VCaP (cell line): ENCODE results near the gene NCK1.

Experiments used
- H3K27ac ChIP-seq: fragments of 450-650 bp; 2 replicates; pipeline ENCODE4 v1.5.1; 2017
- CTCF ChIP-seq: fragments of 450-650 bp; conservative IDR thresholded peaks from 2 replicates; pipeline ENCODE4 v1.5.1; 2017; ENCODE audit warnings: mild to moderate bottlenecking, moderate library complexity

Gene NCK1

GRCh38 chr3:136952292-136952691 lies 90.3 kb downstream of the NCK1 start:
- TF ChIP-seq CTCF, result no peak
- no peak overlapping the region for H3K27ac ChIP-seq

- TF ChIP-seq CTCF, result no peak
- no peak overlapping the region for H3K27ac ChIP-seq
Observed at GRCh38 chr3:136954251-136954650, 92.2 kb downstream of the NCK1 start.

GRCh38 chr3:136954980-136955780 lies 93.2 kb downstream of the NCK1 start:
- H3K27ac ChIP-seq, result no peak overlapping the region

GRCh38 chr3:136955813-136956212 lies 93.8 kb downstream of the NCK1 start:
- no peak for TF ChIP-seq CTCF
- no peak overlapping the region for H3K27ac ChIP-seq

More at GRCh38 chr3:136954980-136955780, 93.2 kb downstream of the NCK1 start:
- TF ChIP-seq CTCF, result no peak

- TF ChIP-seq CTCF, result no peak
- no peak overlapping the region for H3K27ac ChIP-seq
Observed at GRCh38 chr3:136956971-136957370, 95.0 kb downstream of the NCK1 start.

- no peak within 1 kb of the TSS for H3K27ac ChIP-seq
Observed at GRCh38 chr3:136957751-136958288, 95.8 kb downstream of the NCK1 start, which contains the start of gene IL20RB. IL20RB (plus strand) TSS chr3:136957983; CDS start chr3:136958114, 131 bp downstream.

GRCh38 chr3:136958939-136959338 lies 96.9 kb downstream of the NCK1 start:
- TF ChIP-seq CTCF, result no peak
- no peak overlapping the region for H3K27ac ChIP-seq

More at GRCh38 chr3:136957751-136958288, 95.8 kb downstream of the NCK1 start, which contains the start of gene IL20RB:
- TF ChIP-seq CTCF, result no peak
